ENCODE data around the gene NOS1.
"Not testable (repeated sequence)": the region's sequence is repeated elsewhere in the genome, so short reads cannot be mapped to it uniquely, and the experiment has no call there.

Gene NOS1

GRCh38 chr12:117202556-117202955, 158.9 kb downstream of the NOS1 start:
- no peak for DNase-seq

- no peak for DNase-seq
These were observed 159.4 kb downstream of the NOS1 start for GRCh38 chr12:117202033-117202432.

GRCh38 chr12:117199956-117200744, 161.3 kb downstream of the NOS1 start:
- DNase-seq, result not testable (repeated sequence)

GRCh38 chr12:117196334-117196733, 165.1 kb downstream of the NOS1 start:
- not testable (repeated sequence) for DNase-seq

GRCh38 chr12:117195027-117195426, 166.4 kb downstream of the NOS1 start:
- DNase-seq, result not testable (repeated sequence)

GRCh38 chr12:117193903-117194302, 167.5 kb downstream of the NOS1 start:
- DNase-seq, result no peak

GRCh38 chr12:117192581-117192980, 168.8 kb downstream of the NOS1 start:
- DNase-seq, result not testable (repeated sequence)

GRCh38 chr12:117192057-117192456, 169.4 kb downstream of the NOS1 start:
- no peak for DNase-seq

GRCh38 chr12:117190210-117190781, 171.1 kb downstream of the NOS1 start, which contains the start of gene FBXO21:
Gene FBXO21 (minus strand): TSS chr12:117190470. CDS start chr12:117190456, 14 bp downstream.
- peak; percentile 85 for DNase-seq

- DNase-seq, result peak; percentile 30
These were observed 171.7 kb downstream of the NOS1 start for GRCh38 chr12:117189725-117190209.

GRCh38 chr12:117188961-117189724, 172.3 kb downstream of the NOS1 start:
- DNase-seq, result no peak

GRCh38 chr12:117188121-117188665, 173.2 kb downstream of the NOS1 start:
- DNase-seq, result no peak

GRCh38 chr12:117187421-117187820, 174.0 kb downstream of the NOS1 start:
- DNase-seq, result no peak

GRCh38 chr12:117182866-117183265, 178.6 kb downstream of the NOS1 start:
- no peak for DNase-seq

GRCh38 chr12:117181468-117181843, 180.0 kb downstream of the NOS1 start:
- not testable (repeated sequence) for DNase-seq

GRCh38 chr12:117180758-117181467, 180.5 kb downstream of the NOS1 start:
- no peak for DNase-seq

GRCh38 chr12:117178745-117179144, 182.7 kb downstream of the NOS1 start:
- no peak for DNase-seq

GRCh38 chr12:117178301-117178700, 183.1 kb downstream of the NOS1 start:
- no peak for DNase-seq

- DNase-seq, result no peak
These were observed 189.3 kb downstream of the NOS1 start for GRCh38 chr12:117172168-117172567.

GRCh38 chr12:117171499-117172162, 189.8 kb downstream of the NOS1 start:
- no peak for DNase-seq

GRCh38 chr12:117169548-117169947, 191.9 kb downstream of the NOS1 start:
- no peak for DNase-seq

- DNase-seq, result no peak
These were observed 192.4 kb downstream of the NOS1 start for GRCh38 chr12:117168976-117169375.
